Stimulated activated CD4-positive, alpha-beta T cell treated with anti-CD3 and anti-CD28 coated beads, Interleukin-2, amount 100 ng/mL, for 24 hours (primary cell): Measurements from ENCODE around the gene SCAND1.
A peak's percentile ranks its signal among the peaks of the same experiment; 100 is the strongest.
"Not testable (repeated sequence)": the region's sequence is repeated elsewhere in the genome, so short reads cannot be mapped to it uniquely, and the experiment has no call there.

ENCODE experiments used
- DNase-seq, 2 donors: peaks; one replicate each; pipeline ENCODE4 v3.0.0-alpha.2; 2020

SCAND1 gene

GRCh38 chr20:35954200-35954906 lies at the start of gene SCAND1:
TSS of gene SCAND1 (minus strand) at chr20:35954502. CDS start at chr20:35954284, 218 bp downstream.
- DNase-seq, result peak; percentile 97

- DNase-seq, result no peak
These were observed 49.7 kb upstream of the SCAND1 start for GRCh38 chr20:36004045-36004444.

GRCh38 chr20:36002855-36003254 lies 48.6 kb upstream of the SCAND1 start:
- no peak for DNase-seq

GRCh38 chr20:36001331-36001730 lies 47.0 kb upstream of the SCAND1 start:
- DNase-seq, result not testable (repeated sequence)

GRCh38 chr20:35996492-35996891 lies 42.2 kb upstream of the SCAND1 start:
- not testable (repeated sequence) for DNase-seq

GRCh38 chr20:35994994-35995453 lies 40.7 kb upstream of the SCAND1 start:
- DNase-seq, result peak; percentile 86 to 87

GRCh38 chr20:35992713-35993335 lies 38.5 kb upstream of the SCAND1 start:
- DNase-seq, result peak; percentile 24 to 37

GRCh38 chr20:35991142-35991771 lies 37.0 kb upstream of the SCAND1 start:
- peak in 1 of 2 donors; percentile 14 for DNase-seq

GRCh38 chr20:35988910-35989463 lies 34.7 kb upstream of the SCAND1 start:
- no peak for DNase-seq

GRCh38 chr20:35985806-35986205 lies 31.5 kb upstream of the SCAND1 start:
- DNase-seq, result no peak

GRCh38 chr20:35984382-35984781 lies 30.1 kb upstream of the SCAND1 start:
- no peak for DNase-seq

GRCh38 chr20:35981969-35982368 lies 27.7 kb upstream of the SCAND1 start:
- no peak for DNase-seq

GRCh38 chr20:35979544-35979943 lies 25.2 kb upstream of the SCAND1 start:
- DNase-seq, result no peak

GRCh38 chr20:35978041-35978513 lies 23.8 kb upstream of the SCAND1 start:
- DNase-seq, result no peak

- DNase-seq, result no peak
These were observed 21.5 kb upstream of the SCAND1 start for GRCh38 chr20:35975576-35976373.

- DNase-seq, result no peak
These were observed 20.0 kb upstream of the SCAND1 start for GRCh38 chr20:35974256-35974655.

GRCh38 chr20:35972462-35972861 lies 18.2 kb upstream of the SCAND1 start:
- no peak for DNase-seq

GRCh38 chr20:35971981-35972380 lies 17.7 kb upstream of the SCAND1 start:
- no peak for DNase-seq

- no peak for DNase-seq
These were observed 14.6 kb upstream of the SCAND1 start for GRCh38 chr20:35968930-35969329.

GRCh38 chr20:35967979-35968640 lies 13.8 kb upstream of the SCAND1 start, which contains the start of gene CNBD2:
TSS of gene CNBD2 (plus strand) at chr20:35968590. CDS start at chr20:35968763, 173 bp downstream.
- no peak for DNase-seq

GRCh38 chr20:35963878-35964277 lies 9.6 kb upstream of the SCAND1 start:
- DNase-seq, result no peak

GRCh38 chr20:35959291-35959690 lies 5.0 kb upstream of the SCAND1 start:
- not testable (repeated sequence) for DNase-seq
